Transverse colon (tissue), 4 donors: ENCODE measurements around the gene PKP4. TPM values are rescaled to one million over a fixed set of nuclear protein-coding genes. Genes with fewer than 3 reads are reported as not detected.

Source experiments
- DNase-seq: peaks from one replicate; pipeline ENCODE4 v3.0.0-alpha.2; 2019
- H3K27ac ChIP-seq, 4 donors: fragments of 200-600 bp; sonication (generic); 2 replicates each; pipeline ENCODE4 v1.5.1; 2016 to 2018; ENCODE audit warnings: inconsistent platforms in 4 of 4
- H3K27me3 ChIP-seq: fragments of 200-600 bp; sonication (generic); 2 replicates; pipeline ENCODE4 v1.5.1; 2017; ENCODE audit warnings: inconsistent platforms
- H3K36me3 ChIP-seq, 4 donors: fragments of 200-600 bp; sonication (generic); 2 replicates each; pipeline ENCODE4 v1.5.1; 2017 to 2019; ENCODE audit warnings: inconsistent platforms in 4 of 4
- H3K4me1 ChIP-seq, 4 donors: fragments of 200-600 bp; sonication (generic); 2 replicates each; pipeline ENCODE4 v1.5.1; 2017 to 2020; ENCODE audit warnings: inconsistent platforms in 4 of 4
- H3K4me3 ChIP-seq, 4 donors: fragments of 200-600 bp; sonication (generic); 1 replicate in 1 of 4; 2 replicates in 3 of 4; pipeline versions ENCODE4 v1.5.1 to v1.6.1; 2017 to 2019; ENCODE audit warnings: inconsistent platforms in 4 of 4
- H3K9me3 ChIP-seq, 2 donors: fragments of 200-600 bp; sonication (generic); 2 replicates each; pipeline ENCODE4 v1.5.1; 2017 to 2019; ENCODE audit warnings: inconsistent platforms in 2 of 2
- EP300 ChIP-seq: sonication (generic); formaldehyde crosslinking; IDR thresholded peaks from one replicate; pipeline ENCODE4 v1.6.1; 2017; ENCODE audit warnings: antibody characterized with exemption, low read depth
- POLR2A ChIP-seq: fragments of 450-650 bp; IDR thresholded peaks from one replicate; pipeline ENCODE4 v1.6.1; 2016; ENCODE audit warnings: antibody characterized with exemption, mild to moderate bottlenecking, moderate library complexity
- POLR2AphosphoS5 ChIP-seq, 3 donors: sonication (generic); formaldehyde crosslinking; IDR thresholded peaks; one replicate each; pipeline ENCODE4 v1.6.1; 2016; ENCODE audit warnings: antibody characterized with exemption in 3 of 3
- WGBS, 2 donors: methylation state at CpG; one replicate each; pipeline ENCODE4 v1.1.5; 2018; ENCODE audit warnings: low coverage in 1 of 2; 5-methylcytosine and 5-hydroxymethylcytosine counted together
- in situ Hi-C, 4 donors: fragments of 200-750 bp; cut with MboI; loops; one replicate each; pipeline versions ENCODE4 v1.15.0 to v1.15.1; 2017; ENCODE audit warnings: low sequenced_read_pairs in 3 of 4, low pct_ligation_motif_present in 1 of 4, low pct_unique_long_range_greater_than_20kb in 1 of 4
- intact Hi-C: fragments of 100-400 bp; cut with DNase I; formaldehyde crosslinking; loops from one replicate; pipeline ENCODE4 v1.15.1; 2023; ENCODE audit warnings: low total_unique reads
- total RNA-seq, 4 donors: library from RNA; depleted of rRNA; stranded (reverse); fragments of >200 nt; gene quantifications; one replicate each; pipeline ENCODE4 v1.1.0, GENCODE V29; 2016
- TF ChIP-seq, protein P1 (sequence below), 5 experiments: fragments of 200-600 bp in 3 of 5; fragments of 450-650 bp in 2 of 5; sonication (generic) in 3 of 5; IDR thresholded peaks; 1 replicate in 2 of 5; 2 replicates in 3 of 5; pipeline ENCODE4 v1.5.1; 2016 to 2017; ENCODE audit warnings: antibody characterized with exemption in 5 of 5, inconsistent platforms in 3 of 5, mild to moderate bottlenecking in 2 of 5, moderate library complexity in 1 of 5

Gene PKP4
- total RNA-seq, 4 donors from 2014 or later = 28.1 to 70.3 (median 58.3) TPM

DNA sequence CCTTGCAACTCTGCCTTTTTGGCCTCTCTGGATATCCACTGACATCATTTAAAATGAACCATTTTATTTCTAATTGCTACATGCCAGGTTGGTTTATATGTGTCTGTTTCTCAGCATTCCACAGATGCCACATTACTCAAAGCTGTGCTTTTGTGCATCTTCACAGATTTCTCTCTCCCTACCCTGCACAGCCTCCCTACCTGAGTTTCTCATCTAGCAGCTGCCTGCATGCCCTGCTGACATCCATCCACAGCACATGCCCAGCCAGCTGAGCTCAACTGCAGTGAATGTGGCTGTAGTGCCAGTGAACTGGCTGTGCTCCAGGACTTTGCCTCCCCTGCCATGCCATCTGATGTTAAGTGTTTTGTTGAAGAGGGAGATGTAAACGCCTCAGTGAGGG, 44.5 kb downstream of the PKP4 start:
- in situ Hi-C loops = no loop called here
- TF ChIP-seq POLR2AphosphoS5 (IDR thresholded peaks at IDR 0.05) (no peak), EP300 (no peak), POLR2A (no peak)
- TF ChIP-seq, protein P1, sequence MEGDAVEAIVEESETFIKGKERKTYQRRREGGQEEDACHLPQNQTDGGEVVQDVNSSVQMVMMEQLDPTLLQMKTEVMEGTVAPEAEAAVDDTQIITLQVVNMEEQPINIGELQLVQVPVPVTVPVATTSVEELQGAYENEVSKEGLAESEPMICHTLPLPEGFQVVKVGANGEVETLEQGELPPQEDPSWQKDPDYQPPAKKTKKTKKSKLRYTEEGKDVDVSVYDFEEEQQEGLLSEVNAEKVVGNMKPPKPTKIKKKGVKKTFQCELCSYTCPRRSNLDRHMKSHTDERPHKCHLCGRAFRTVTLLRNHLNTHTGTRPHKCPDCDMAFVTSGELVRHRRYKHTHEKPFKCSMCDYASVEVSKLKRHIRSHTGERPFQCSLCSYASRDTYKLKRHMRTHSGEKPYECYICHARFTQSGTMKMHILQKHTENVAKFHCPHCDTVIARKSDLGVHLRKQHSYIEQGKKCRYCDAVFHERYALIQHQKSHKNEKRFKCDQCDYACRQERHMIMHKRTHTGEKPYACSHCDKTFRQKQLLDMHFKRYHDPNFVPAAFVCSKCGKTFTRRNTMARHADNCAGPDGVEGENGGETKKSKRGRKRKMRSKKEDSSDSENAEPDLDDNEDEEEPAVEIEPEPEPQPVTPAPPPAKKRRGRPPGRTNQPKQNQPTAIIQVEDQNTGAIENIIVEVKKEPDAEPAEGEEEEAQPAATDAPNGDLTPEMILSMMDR (IDR thresholded peaks at IDR 0.05) = no peak
- no peak overlapping the region for H3K27ac ChIP-seq

DNA sequence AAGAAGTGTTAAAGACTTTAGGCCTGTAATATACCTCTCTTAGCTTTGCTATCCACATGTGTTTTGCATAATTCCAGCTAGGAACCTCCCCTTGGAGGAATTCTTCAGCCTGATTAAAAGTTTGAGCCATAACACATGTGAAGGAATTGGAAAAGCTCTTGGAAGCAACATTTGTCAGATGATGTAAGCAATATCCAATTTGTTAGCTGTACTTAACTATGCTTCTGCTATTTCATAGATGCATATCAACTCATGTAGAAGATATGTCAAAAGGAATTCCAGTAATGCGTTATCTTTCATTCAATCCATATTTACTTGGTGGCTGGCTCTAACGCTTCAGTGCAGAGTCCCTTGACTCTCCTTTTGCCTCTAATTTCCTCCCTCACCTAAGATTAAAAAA, 46.2 kb downstream of the PKP4 start:
- in situ Hi-C loops (no loop called here), intact Hi-C loops (no loop called here)
- Histone ChIP-seq H3K27ac (no peak overlapping the region), H3K27me3 (no peaks in the 10 kb centered on the region), H3K9me3 (no peaks in the 10 kb centered on the region), H3K4me1 (peaks cover 0 to 9% (median 1%) of the 10 kb centered on the region in 4 donors), H3K4me3 (no peak overlapping the region), H3K36me3 (no peaks in the 10 kb centered on the region)
- TF ChIP-seq POLR2A (no peak), POLR2AphosphoS5 (IDR thresholded peaks at IDR 0.05) (no peak), EP300 (no peak)
- TF ChIP-seq, protein P1 (IDR thresholded peaks at IDR 0.05) = no peak
- WGBS, 2 donors = 82 to 90% methylated on average over 2 of the region's 2 CpGs
- DNase-seq = no peak

More for the DNA sequence above, 44.5 kb downstream of the PKP4 start:
- intact Hi-C loops = no loop called here
- no peak for DNase-seq
- no peak overlapping the region for H3K4me3 ChIP-seq
- peaks cover 0 to 21% (median 10%) of the 10 kb centered on the region in 4 donors for H3K4me1 ChIP-seq
- H3K9me3 ChIP-seq = no peaks in the 10 kb centered on the region
- no peaks in the 10 kb centered on the region for H3K36me3 ChIP-seq
- WGBS, 2 donors = 20 to 27% methylated on average over 1 of the region's 1 CpG
- H3K27me3 ChIP-seq = no peaks in the 10 kb centered on the region

DNA sequence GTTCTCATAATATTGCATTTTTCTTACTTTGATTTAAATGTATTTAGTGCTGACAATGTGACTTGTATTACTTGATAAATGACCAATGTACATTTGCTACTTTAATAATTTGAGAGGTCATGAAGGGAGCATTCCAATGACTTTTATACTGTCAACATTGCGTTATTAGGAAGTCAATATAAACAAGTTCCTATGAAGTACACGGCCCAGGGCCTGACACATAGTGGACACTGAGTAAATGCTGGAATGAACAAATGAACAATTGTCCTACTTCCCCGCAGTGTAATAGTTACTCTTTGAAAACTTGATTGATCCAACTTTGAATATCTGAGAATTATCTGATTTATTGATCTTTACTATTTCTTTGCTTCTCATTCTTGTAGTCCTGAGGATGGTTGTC, 47.3 kb downstream of the PKP4 start:
- in situ Hi-C loops (no loop called here), intact Hi-C loops (no loop called here)
- Histone ChIP-seq H3K4me1 (peaks cover 0 to 9% (median 1%) of the 10 kb centered on the region in 4 donors), H3K4me3 (no peak overlapping the region), H3K9me3 (no peaks in the 10 kb centered on the region), H3K27me3 (no peaks in the 10 kb centered on the region), H3K27ac (no peak overlapping the region), H3K36me3 (no peaks in the 10 kb centered on the region)
- WGBS, 2 donors = 60 to 81% methylated on average over 3 of the region's 3 CpGs
- TF ChIP-seq, protein P1 (IDR thresholded peaks at IDR 0.05) = no peak
- no peak for TF ChIP-seq POLR2A
- TF ChIP-seq EP300 = no peak
- TF ChIP-seq POLR2AphosphoS5 (IDR thresholded peaks at IDR 0.05) = no peak
- DNase-seq = no peak

DNA sequence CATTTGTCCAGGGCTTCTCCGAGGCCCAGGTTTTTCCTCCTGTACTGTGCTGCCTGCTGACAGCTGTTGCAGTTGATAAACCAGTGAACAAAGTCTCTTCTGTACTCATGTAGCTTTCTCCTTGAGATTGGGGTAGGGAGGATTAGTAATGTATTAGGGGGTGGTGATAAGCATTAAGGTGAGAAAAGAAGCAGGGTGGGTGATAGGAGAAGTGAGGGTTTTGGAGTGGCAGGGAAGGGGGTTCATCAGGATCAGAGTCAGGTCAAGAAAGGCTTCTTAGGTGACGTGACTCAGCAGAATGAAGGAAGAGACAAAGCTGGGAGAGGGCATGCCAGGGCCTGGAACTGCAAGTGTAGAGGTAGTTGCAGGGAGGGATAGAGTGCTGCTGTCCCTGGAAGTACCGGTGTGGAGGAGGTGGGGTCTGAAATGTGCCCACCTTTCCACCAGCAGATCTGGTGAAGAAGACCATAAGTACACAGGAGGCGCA, 48.7 kb downstream of the PKP4 start:
- DNase-seq = no peak
- Histone ChIP-seq H3K9me3 (no peaks in the 10 kb centered on the region), H3K27ac (no peak overlapping the region), H3K27me3 (no peaks in the 10 kb centered on the region), H3K4me3 (no peak overlapping the region), H3K4me1 (peaks cover 0 to 3% (median 0%) of the 10 kb centered on the region in 4 donors), H3K36me3 (no peaks in the 10 kb centered on the region)
- WGBS, 2 donors = 91 to 100% methylated on average over 2 to 4 of the region's 4 CpGs
- in situ Hi-C loops = no loop called here
- TF ChIP-seq, protein P1 (IDR thresholded peaks at IDR 0.05) = no peak
- no peak for TF ChIP-seq POLR2AphosphoS5 (IDR thresholded peaks at IDR 0.05)
- TF ChIP-seq POLR2A = no peak
- TF ChIP-seq EP300 = no peak
- intact Hi-C loops = no loop called here
